NCI-H2227 (cell line): ENCODE measurements around the gene ORC1.
"Not testable (repeated sequence)": the region's sequence is repeated elsewhere in the genome, so short reads cannot be mapped to it uniquely, and the experiment has no call there.

ENCODE experiments used
- DNase-seq: peaks from one replicate; lab custom pipeline; 2025; ENCODE audit not compliant: unreplicated experiment; lab: John Stamatoyannopoulos, UW

ORC1 gene

GRCh38 chr1:52386458-52386857 lies 17.8 kb downstream of the ORC1 start:
- no peak for DNase-seq

GRCh38 chr1:52385376-52385775 lies 18.8 kb downstream of the ORC1 start:
- no peak for DNase-seq

- not testable (repeated sequence) for DNase-seq
These were observed 34.4 kb downstream of the ORC1 start for GRCh38 chr1:52369851-52370250.

DNA sequence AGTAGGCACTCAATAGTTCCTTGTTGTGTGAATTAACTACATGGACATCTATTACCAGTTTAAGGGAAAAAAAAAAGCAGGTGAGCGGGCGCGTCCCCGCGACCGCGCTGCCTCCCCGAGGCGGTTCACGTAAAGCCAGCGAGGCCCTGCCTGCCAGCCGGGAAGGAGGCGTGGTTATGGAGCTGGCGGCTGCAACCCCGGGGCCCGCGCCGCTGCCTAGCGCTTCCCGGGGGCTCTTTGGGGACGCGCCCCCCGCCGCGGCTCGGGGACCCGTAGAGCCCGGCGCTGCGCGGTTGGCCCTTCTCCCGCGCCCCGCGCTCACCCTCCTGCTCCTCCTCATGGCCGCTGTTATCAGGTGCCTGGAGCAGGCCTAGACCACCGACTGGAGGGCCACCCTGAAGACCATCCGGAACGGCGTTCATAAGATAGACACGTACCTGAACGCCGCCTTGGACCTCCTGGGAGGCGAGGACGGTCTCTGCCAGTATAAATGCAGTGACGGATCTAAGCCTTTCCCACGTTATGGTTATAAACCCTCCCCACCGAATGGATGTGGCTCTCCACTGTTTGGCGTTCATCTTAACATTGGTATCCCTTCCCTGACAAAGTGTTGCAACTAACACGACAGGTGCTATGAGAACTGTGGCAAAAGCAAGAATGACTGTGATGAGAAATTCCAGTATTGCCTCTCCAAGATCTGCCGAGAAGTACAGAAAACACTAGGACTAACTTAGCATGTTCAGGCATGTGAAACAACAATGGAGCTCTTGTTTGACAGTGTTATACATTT lies 35.6 kb downstream of the ORC1 start:
- peak; percentile 83 for DNase-seq

DNA sequence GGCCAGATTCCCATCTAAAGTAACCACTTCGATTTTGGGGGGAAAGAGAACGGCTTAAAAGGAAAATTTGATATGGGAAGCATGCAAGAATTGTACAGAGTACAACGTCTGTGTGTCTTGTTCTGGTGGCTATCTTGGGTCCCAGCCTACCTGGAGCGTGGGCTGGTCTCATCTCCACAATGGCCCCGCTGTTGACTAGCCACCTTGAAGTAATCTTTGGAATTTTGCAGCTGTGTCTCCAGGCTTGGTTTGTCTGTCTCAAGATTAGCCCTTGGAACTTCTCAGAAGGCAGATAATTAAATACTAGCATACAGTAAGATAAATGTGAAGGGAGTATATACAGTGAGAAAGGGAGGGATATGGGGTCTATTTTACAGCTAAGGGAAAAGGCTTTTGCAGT lies 37.0 kb downstream of the ORC1 start:
- DNase-seq, result no peak

- DNase-seq, result peak; percentile 57
These were observed 37.8 kb downstream of the ORC1 start for GRCh38 chr1:52366517-52366827.

- DNase-seq, result peak; percentile 99
These were observed 38.3 kb downstream of the ORC1 start, which contains the start of gene CC2D1B for GRCh38 chr1:52365746-52366516. Gene CC2D1B, minus strand, starts transcription at chr1:52366205. Its CDS starts 1,585 bp downstream, at chr1:52364620.

- DNase-seq, result peak; percentile 57
These were observed 39.0 kb downstream of the ORC1 start for GRCh38 chr1:52365071-52365745.

GRCh38 chr1:52364235-52364839 lies 39.9 kb downstream of the ORC1 start:
- DNase-seq, result peak; percentile 24

GRCh38 chr1:52360595-52360968 lies 43.6 kb downstream of the ORC1 start:
- no peak for DNase-seq

- no peak for DNase-seq
These were observed 44.3 kb downstream of the ORC1 start for GRCh38 chr1:52359676-52360594.

DNA sequence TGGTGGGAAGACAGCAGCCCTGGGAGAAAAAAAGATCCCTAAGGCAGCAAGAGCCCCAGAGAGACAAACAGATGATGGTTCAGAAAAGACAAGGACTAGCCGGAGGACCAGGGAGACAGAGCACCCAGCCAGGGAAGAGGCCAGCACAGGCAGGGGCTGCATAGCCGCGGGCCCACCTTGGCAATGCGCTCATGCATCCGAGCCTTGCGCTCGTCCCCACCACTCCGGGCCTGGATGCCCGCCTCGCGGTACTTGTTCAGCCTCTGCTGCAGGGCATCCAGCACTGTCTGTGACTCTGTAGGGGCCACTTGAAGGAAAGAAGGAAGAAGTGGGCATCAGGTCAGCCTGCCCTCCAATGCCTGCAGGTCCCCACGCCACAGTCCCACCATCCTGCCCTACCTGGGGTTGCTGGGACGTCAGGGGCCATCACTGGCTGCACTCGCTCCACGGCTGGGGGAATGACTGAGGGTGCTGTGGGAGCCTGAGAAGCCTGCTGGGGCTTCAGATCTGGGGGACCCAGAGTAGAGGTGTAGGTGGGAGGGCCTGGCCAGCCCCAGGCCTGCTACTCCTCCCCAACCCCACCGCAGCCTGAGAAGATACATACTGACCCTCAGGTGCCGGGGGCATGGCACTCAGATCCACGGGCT lies 45.2 kb downstream of the ORC1 start:
- no peak for DNase-seq

- no peak for DNase-seq
These were observed 46.8 kb downstream of the ORC1 start for GRCh38 chr1:52357397-52357796.

- no peak for DNase-seq
These were observed 47.3 kb downstream of the ORC1 start for GRCh38 chr1:52356818-52357355.

- DNase-seq, result no peak
These were observed 48.2 kb downstream of the ORC1 start for GRCh38 chr1:52355847-52356505.

GRCh38 chr1:52355436-52355835 lies 48.8 kb downstream of the ORC1 start:
- no peak for DNase-seq

DNA sequence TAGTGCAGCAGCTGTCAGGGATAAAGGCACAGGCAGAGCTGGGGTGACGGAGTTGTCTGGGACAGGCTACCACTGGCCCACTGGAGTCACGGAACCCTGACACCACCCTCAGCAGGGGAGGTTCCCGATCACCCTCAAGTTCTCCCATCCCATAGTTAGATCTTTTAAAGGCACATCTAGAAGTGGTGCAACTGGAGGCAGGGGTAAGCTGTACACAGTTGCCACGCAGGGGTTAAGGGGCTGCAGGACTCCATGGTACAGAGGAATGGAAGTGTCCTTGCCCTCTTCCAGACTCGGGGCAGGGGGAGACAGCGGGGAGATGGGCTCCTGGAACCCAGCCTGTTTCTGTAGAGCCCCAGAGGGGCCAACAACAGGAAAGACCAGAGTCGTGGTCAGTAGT lies 51.5 kb downstream of the ORC1 start:
- no peak for DNase-seq

DNA sequence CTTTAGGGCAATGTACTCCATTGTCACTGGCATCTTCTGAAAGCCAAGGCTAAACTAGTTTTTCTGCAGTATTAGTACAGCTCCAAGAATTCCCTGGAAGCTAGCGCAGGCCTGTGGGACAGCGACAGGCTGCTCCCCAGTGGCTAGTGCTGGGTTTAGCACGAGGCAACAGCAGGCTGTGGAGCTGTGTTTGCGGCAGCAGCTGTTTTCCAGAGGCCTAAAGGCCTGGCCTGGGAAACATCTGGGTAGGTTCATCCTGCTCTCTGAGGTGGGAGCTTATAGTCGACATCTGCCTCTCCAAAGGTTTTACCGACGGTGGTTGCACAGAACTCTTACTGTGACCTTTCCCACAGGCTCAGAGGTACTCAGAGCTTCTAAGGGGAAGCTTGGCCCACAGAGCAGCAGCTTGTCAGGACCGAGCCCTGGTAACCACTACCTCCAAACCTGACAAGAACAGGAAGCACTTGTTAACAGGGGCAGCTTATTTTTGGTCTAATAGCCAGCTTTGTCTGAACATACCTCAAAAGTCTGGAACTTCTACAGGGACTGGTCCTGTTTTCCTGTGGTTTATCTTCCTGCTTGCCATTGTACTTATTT lies 55.4 kb downstream of the ORC1 start:
- peak; percentile 28 for DNase-seq

GRCh38 chr1:52346653-52347052 lies 57.6 kb downstream of the ORC1 start:
- DNase-seq, result no peak
